Transverse colon (tissue), 3 donors: ENCODE measurements around the gene TFAP2A.

ENCODE experiments used
- POLR2A ChIP-seq: fragments of 450-650 bp; IDR thresholded peaks from one replicate; pipeline ENCODE4 v1.6.1; 2016; ENCODE audit warnings: antibody characterized with exemption, mild to moderate bottlenecking, moderate library complexity
- TF ChIP-seq, protein P1 (sequence below), 5 experiments: fragments of 200-600 bp in 3 of 5; fragments of 450-650 bp in 2 of 5; sonication (generic) in 3 of 5; IDR thresholded peaks; 1 replicate in 2 of 5; 2 replicates in 3 of 5; pipeline ENCODE4 v1.5.1; 2016 to 2017; ENCODE audit warnings: antibody characterized with exemption in 5 of 5, inconsistent platforms in 3 of 5, mild to moderate bottlenecking in 2 of 5, moderate library complexity in 1 of 5

DNA sequence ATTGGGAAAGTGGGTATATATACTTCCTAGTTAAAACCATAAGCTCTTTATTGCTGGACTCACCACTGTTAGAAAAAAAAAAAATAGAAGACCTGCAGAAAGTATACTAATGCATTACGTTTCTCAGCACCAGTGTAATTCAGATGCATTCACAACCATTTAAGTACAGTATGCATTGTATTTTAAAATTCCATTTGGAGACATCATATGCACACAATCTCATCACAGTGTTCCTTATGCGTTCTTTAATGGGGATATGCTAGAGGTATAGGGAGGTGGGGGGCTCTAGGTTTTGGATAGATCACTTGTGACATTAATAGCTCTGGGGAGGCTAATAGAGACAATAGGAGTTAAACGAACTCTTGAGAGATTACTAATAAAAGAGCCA, 9.4 kb downstream of the TFAP2A start:
- TF ChIP-seq, protein P1, sequence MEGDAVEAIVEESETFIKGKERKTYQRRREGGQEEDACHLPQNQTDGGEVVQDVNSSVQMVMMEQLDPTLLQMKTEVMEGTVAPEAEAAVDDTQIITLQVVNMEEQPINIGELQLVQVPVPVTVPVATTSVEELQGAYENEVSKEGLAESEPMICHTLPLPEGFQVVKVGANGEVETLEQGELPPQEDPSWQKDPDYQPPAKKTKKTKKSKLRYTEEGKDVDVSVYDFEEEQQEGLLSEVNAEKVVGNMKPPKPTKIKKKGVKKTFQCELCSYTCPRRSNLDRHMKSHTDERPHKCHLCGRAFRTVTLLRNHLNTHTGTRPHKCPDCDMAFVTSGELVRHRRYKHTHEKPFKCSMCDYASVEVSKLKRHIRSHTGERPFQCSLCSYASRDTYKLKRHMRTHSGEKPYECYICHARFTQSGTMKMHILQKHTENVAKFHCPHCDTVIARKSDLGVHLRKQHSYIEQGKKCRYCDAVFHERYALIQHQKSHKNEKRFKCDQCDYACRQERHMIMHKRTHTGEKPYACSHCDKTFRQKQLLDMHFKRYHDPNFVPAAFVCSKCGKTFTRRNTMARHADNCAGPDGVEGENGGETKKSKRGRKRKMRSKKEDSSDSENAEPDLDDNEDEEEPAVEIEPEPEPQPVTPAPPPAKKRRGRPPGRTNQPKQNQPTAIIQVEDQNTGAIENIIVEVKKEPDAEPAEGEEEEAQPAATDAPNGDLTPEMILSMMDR (IDR thresholded peaks at IDR 0.05): no peak
- no peak for TF ChIP-seq POLR2A
